Measurements from ENCODE around the gene MTA2.

DNA sequence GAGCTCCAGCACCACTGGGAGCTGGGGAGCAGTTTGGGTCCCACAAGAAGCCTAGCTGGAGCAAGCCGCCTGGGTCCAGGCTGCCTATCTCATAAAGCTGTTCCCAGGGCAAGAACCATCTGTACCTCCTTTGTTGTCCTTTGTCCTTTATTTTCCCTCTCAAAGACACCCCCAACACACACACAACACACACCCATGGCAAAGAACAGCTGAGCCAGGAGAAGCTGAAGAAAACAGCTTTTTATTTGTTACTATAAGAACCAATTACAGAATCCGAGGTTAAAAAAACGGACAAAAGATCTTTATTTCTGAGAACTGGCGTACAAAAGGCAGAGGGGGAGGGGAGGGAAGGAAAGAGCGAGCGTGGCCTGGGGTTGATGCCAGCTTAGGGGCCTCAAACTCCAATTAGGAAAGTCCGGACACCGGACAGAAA, 8.7 kb downstream of the MTA2 start:
- TF ChIP-seq, protein P1, sequence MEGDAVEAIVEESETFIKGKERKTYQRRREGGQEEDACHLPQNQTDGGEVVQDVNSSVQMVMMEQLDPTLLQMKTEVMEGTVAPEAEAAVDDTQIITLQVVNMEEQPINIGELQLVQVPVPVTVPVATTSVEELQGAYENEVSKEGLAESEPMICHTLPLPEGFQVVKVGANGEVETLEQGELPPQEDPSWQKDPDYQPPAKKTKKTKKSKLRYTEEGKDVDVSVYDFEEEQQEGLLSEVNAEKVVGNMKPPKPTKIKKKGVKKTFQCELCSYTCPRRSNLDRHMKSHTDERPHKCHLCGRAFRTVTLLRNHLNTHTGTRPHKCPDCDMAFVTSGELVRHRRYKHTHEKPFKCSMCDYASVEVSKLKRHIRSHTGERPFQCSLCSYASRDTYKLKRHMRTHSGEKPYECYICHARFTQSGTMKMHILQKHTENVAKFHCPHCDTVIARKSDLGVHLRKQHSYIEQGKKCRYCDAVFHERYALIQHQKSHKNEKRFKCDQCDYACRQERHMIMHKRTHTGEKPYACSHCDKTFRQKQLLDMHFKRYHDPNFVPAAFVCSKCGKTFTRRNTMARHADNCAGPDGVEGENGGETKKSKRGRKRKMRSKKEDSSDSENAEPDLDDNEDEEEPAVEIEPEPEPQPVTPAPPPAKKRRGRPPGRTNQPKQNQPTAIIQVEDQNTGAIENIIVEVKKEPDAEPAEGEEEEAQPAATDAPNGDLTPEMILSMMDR (IDR thresholded peaks at IDR 0.05) = no peak
- no peak for TF ChIP-seq POLR2A (IDR thresholded peaks at IDR 0.05)
